Psoas muscle (tissue), 8 donors: ENCODE data around the gene CD247. TPM values are rescaled to one million over a fixed set of nuclear protein-coding genes. Genes with fewer than 3 reads are reported as not detected.

ENCODE experiments used
- ATAC-seq, 4 donors: fragments of 200-7000 bp; cut with Tn5 transposase; one replicate each; pipeline ENCODE4 v1.9.1; 2020; ENCODE audit warnings: moderate library complexity in 3 of 4, mild to moderate bottlenecking in 2 of 4
- DNase-seq, 2 donors: peaks; one replicate each; pipeline ENCODE4 v3.0.0-alpha.2; 2020
- H3K27ac ChIP-seq: fragments of 200-600 bp; one replicate; pipeline ENCODE4 v1.8.0; 2022
- H3K27me3 ChIP-seq, 3 donors: fragments of 200-600 bp in 1 of 3; one replicate each; pipeline versions ENCODE4 v1.6.1 to v1.8.0; 2013 to 2022; ENCODE audit warnings: low read length in 2 of 3, mild to moderate bottlenecking in 2 of 3, moderate library complexity in 1 of 3; ENCODE audit not compliant: insufficient read depth in 3 of 3
- H3K36me3 ChIP-seq, 2 donors: fragments of 200-600 bp in 1 of 2; one replicate each; pipeline versions ENCODE4 v1.6.1 to v1.8.0; 2013 to 2022; ENCODE audit warnings: low read depth in 1 of 2, mild to moderate bottlenecking in 1 of 2, moderate library complexity in 1 of 2; ENCODE audit not compliant: insufficient read depth in 1 of 2
- H3K4me1 ChIP-seq: fragments of 200-600 bp; one replicate; pipeline ENCODE4 v1.8.0; 2022
- H3K4me3 ChIP-seq: fragments of 200-600 bp; one replicate; pipeline ENCODE4 v1.8.0; 2022; ENCODE audit warnings: mild to moderate bottlenecking
- H3K9me3 ChIP-seq: fragments of 200-600 bp; one replicate; pipeline ENCODE4 v1.8.0; 2022
- CTCF ChIP-seq: fragments of 200-600 bp; IDR thresholded peaks from one replicate; pipeline ENCODE4 v1.8.0; 2022; ENCODE audit warnings: antibody characterized with exemption
- WGBS, 3 donors: extraction: QIAGEN DNeasy Blood & Tissue Kit; methylation state at CpG; one replicate each; pipeline versions ENCODE4 v1.1.6 to v1.1.7; 2013; 5-methylcytosine and 5-hydroxymethylcytosine counted together
- intact Hi-C, 2 donors: fragments of 100-400 bp; cut with DNase I; formaldehyde crosslinking; loops; one replicate each; pipeline versions ENCODE4 v1.11.0 to v1.14.2; 2022
- long read RNA-seq, 2 donors: library from polyadenylated mRNA; unstranded; transcript quantifications; one replicate each; pipeline ENCODE4 v2.0.0, GENCODE V29; 2021
- polyA plus RNA-seq, 3 donors: library from polyadenylated mRNA; stranded (reverse); fragments of 200-250 nt; gene quantifications; one replicate each; pipeline ENCODE4 v1.2.3, GENCODE V29; 2013
- total RNA-seq, 4 donors: library from RNA; stranded (reverse); fragmentation: NEBNext Ultra II Directional in 2 of 4; extraction: Animal tissue kit (Norgen Biotek cat#: 25700) in 2 of 4; gene quantifications; one replicate each; pipeline versions ENCODE4 v1.2.1 to v1.2.4, GENCODE V29; 2021 to 2023
- donor health status: healthy with polysubstance abuse.
- donor health status: DM: no; HTN: no; CAD: no; lungs with moderate emphysema.
- donor health status: Bipolar disorder and iron deficiency.
- donor health status: healthy.
- donor health status: DM: yes; HTN: yes; CAD: no.
- donor health status: DM: no; HTN: no; CAD: no.
- donor health status: DM: no; HTN: no; CAD: no.
- donor health status: DM: yes; HTN: yes; CAD: no.

Gene CD247
- 1 to 10 TPM in 2 of 4 donors, under 1 TPM in 2; 0.18 to 1.2 (median 0.88) TPM for total RNA-seq
- 1 to 10 TPM in 1 of 3 donors, under 1 TPM in 2; 0.25 to 1.9 (median 0.55) TPM for polyA plus RNA-seq
- long read RNA-seq, donor 1 = 0 reads
- long read RNA-seq, donor 2, partial matches to known transcripts = 0 of 4 reads
- long read RNA-seq, donor 2, other reads (novel, unspliced or antisense) = 4 of 4 reads

- 90 to 91% (median 90%) methylated on average over 14 of the region's 14 CpGs for WGBS, 3 donors
- H3K4me1 ChIP-seq = no peaks in the 10 kb centered on the region
- no peaks in the 10 kb centered on the region for H3K36me3 ChIP-seq
- peaks cover 0 to 2% (median 0%) of the 10 kb centered on the region in 3 donors for H3K27me3 ChIP-seq
- DNase-seq (no peak), ATAC-seq (no peak)
- H3K27ac ChIP-seq = no peak within 1 kb of the TSS
- H3K9me3 ChIP-seq = peaks cover 5% of the 10 kb centered on the region
- intact Hi-C loops = no loop called here
- TF ChIP-seq CTCF = no peak
- no peak within 1 kb of the TSS for H3K4me3 ChIP-seq
Measured at GRCh38 chr1:167518331-167518700, at the start of gene CD247. TSS of gene CD247 (minus strand) at chr1:167518529. CDS start at chr1:167518465, 64 bp downstream.

- 71 to 74% (median 74%) methylated on average over 5 of the region's 5 CpGs for WGBS, 3 donors
Measured at GRCh38 chr1:167567663-167568062, 49.3 kb upstream of the CD247 start.

GRCh38 chr1:167566766-167567165, 48.4 kb upstream of the CD247 start:
- H3K27ac ChIP-seq = no peak overlapping the region
- TF ChIP-seq CTCF = no peak
- no peaks in the 10 kb centered on the region for H3K36me3 ChIP-seq
- H3K9me3 ChIP-seq = no peaks in the 10 kb centered on the region
- peaks cover 0 to 2% (median 0%) of the 10 kb centered on the region in 3 donors for H3K27me3 ChIP-seq
- no peak for DNase-seq
- 70 to 76% (median 74%) methylated on average over 3 of the region's 3 CpGs for WGBS, 3 donors
- intact Hi-C loops = no loop called here
- H3K4me3 ChIP-seq = no peak overlapping the region
- H3K4me1 ChIP-seq = no peaks in the 10 kb centered on the region
- ATAC-seq = no peak

More at GRCh38 chr1:167567663-167568062, 49.3 kb upstream of the CD247 start:
- H3K9me3 ChIP-seq = no peaks in the 10 kb centered on the region
- DNase-seq (no peak), ATAC-seq (no peak)
- H3K4me1 ChIP-seq = no peaks in the 10 kb centered on the region
- no peak for TF ChIP-seq CTCF
- intact Hi-C loops = no loop called here
- peaks cover 0 to 2% (median 0%) of the 10 kb centered on the region in 3 donors for H3K27me3 ChIP-seq
- H3K36me3 ChIP-seq = no peaks in the 10 kb centered on the region
- no peak overlapping the region for H3K4me3 ChIP-seq
- no peak overlapping the region for H3K27ac ChIP-seq

GRCh38 chr1:167565922-167566321, 47.6 kb upstream of the CD247 start:
- no peaks in the 10 kb centered on the region for H3K27me3 ChIP-seq
- H3K4me1 ChIP-seq = no peaks in the 10 kb centered on the region
- H3K36me3 ChIP-seq = no peaks in the 10 kb centered on the region
- 71 to 76% (median 75%) methylated on average over 5 of the region's 5 CpGs for WGBS, 3 donors
- ATAC-seq = no peak
- no peak for TF ChIP-seq CTCF
- DNase-seq = no peak
- no peak overlapping the region for H3K27ac ChIP-seq
- H3K4me3 ChIP-seq = no peak overlapping the region
- intact Hi-C loops = no loop called here
- no peaks in the 10 kb centered on the region for H3K9me3 ChIP-seq
